Measurements from ENCODE around the gene PUS7. TPM values are rescaled to one million over a fixed set of nuclear protein-coding genes. Genes with fewer than 3 reads are reported as not detected.
"Not testable (repeated sequence)": the region's sequence is repeated elsewhere in the genome, so short reads cannot be mapped to it uniquely, and the experiment has no call there.

PUS7 gene
- total RNA-seq, 1 donor from 2014 or later: 5.3 TPM

- no peak for DNase-seq (ENCODE audit: low spot score)
Observed at GRCh38 chr7:105444342-105444987, 77.6 kb downstream of the PUS7 start.

GRCh38 chr7:105442214-105442613 lies 79.9 kb downstream of the PUS7 start:
- DNase-seq (ENCODE audit: low spot score): not testable (repeated sequence)

DNA sequence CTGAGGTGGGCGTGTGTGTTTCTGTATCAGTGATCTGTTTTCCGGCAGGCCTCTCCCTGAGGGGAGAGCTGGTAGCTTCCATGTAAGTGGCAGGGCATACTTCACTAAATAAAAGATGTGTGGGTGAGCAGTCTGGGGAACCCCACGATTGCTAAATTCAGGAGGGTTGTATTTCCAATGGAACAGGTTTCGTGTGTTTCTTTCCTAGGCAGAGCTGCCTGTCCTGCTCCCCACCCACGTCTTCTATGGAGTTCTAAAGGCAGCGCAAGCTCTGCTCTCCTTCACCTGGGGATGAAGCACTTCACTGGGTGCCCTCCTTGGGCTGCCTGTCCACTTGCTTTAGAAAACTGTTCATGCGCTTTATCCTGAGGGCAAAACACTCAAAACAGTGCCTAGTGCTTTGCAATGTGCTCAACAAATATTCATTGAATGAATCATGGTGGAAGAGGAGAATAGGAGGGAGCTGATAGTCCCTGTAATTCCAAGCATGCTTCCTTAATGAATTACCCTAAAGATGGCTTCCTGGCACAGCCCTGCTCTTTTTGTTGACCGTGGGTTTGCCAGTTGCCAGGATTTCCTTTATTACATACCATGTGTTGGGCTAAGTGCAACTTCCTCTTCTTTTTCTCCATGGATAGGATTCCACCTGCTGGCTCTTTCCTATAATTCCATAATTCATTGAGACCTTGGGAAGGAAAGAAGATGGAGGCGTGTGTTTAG lies 82.7 kb downstream of the PUS7 start:
- DNase-seq (ENCODE audit: low spot score): peak; percentile 17

DNA sequence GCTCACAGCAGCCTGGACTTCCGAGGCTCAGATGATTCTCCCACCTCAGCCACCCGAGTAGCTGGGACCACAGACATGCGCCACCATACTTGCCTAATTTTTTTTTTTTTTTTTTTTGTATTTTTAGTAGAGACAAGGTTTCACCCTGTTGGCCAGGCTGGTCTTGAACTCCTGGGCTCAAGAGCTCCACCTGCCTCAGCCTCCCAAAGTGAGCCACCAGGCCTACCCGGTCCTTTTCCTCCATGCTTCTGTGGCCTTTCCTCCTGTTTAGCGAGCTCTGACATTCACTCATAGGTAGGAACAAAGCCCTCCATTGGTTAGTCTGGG lies 83.3 kb downstream of the PUS7 start:
- DNase-seq (ENCODE audit: low spot score): no peak

DNA sequence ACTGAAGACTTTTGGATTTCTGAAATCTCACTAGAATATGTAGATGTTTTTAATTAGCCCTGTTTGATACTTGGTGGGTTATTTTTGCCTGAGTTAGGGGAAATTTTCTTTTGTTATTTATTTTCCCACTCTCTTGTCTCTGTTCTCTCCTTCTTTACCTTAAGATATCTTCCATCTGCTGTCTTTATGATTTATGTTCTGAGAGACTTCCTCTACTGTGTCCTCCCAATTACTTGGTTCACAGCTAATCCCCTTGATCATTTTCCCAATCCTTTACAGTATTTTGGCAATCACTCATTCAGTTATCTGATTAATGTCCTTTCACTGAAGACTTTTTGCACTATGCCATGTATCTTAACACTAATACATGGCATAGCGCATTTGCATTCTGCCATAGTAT lies 83.8 kb downstream of the PUS7 start:
- DNase-seq (ENCODE audit: low spot score): no peak

DNA sequence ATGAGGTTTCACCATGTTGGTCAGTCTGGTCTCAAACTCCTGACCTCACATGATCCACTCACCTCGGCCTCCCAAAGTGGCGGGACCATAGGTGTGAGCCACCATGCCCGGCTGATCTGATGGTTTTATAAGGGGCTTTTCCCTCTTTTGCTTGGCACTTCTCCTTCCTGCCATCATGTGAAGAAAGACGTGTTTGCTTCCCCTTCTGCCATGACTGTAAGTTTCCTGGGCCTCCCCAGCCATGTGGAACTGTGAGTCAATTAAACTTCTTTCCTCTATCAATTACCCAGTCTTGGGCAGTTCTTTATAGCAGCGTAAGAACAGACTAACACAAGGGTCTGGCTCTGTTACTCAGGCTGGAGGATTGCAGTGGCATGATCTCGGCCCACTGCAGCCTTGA lies 84.7 kb downstream of the PUS7 start:
- DNase-seq (ENCODE audit: low spot score): not testable (repeated sequence)

DNA sequence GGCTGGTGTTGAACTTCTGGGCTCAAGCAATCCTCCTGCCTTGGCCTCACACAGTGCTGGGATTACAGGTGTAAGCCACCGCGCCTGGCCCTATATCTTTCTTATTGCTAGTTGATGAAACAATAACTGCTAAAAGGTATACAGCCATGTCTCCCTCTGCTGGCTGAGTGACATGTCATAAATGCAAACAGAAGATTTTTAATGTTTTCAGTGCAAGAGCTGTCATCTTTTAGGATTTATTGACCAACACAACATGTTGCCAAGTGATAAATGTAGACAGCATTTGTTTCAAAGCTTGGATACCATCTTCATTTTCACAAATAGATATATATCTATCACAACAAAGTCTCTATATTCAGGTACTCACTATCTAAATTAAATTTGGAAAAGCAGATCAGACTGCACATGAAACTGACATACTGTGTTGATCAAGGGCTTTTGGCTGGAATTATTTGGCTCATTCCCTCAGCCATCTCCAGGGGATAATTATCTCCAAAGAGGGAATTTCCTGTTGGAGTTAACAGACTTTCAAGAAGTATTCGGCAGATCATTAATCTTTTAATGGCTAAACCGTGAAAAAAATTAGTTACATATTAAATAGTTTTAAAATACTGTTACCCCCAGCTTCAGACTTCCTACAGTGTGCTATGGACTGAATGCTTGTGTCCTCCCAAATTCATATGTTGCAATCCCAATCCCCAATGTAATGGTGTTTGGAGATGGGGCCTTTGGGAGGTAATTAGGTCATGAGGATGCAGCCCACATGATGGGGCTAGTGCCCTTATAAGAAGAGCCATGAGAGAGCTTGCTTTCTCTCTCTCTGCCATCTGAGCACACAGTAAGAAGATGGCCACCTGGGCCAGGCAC lies 92.1 kb downstream of the PUS7 start:
- DNase-seq (ENCODE audit: low spot score): peak; percentile 30

- no peak for DNase-seq (ENCODE audit: low spot score)
Observed at GRCh38 chr7:105426606-105427146, 95.4 kb downstream of the PUS7 start.

- DNase-seq (ENCODE audit: low spot score): no peak
Observed at GRCh38 chr7:105423987-105424386, 98.1 kb downstream of the PUS7 start.

- no peak for DNase-seq (ENCODE audit: low spot score)
Observed at GRCh38 chr7:105413887-105414437, 108.1 kb downstream of the PUS7 start.

DNA sequence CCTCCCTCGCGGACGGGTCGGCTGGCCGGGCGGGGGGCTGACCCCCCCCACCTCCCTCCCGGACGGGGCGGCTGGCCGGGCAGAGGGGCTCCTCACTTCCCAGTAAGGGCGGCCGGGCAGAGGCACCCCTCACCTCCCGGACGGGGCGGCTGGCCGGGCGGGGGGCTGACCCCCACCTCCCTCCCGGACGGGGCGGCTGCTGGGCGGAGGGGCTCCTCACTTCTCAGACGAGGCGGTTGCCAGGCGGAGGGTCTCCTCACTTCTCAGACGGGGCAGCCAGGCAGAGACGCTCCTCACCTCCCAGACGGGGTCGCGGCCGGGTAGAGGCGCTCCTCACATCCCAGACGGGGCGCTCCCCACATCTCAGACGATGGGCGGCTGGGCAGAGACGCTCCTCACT lies 111.3 kb downstream of the PUS7 start:
- not testable (repeated sequence) for DNase-seq (ENCODE audit: low spot score)

- DNase-seq (ENCODE audit: low spot score): not testable (repeated sequence)
Observed at GRCh38 chr7:105409775-105410174, 112.3 kb downstream of the PUS7 start.

DNA sequence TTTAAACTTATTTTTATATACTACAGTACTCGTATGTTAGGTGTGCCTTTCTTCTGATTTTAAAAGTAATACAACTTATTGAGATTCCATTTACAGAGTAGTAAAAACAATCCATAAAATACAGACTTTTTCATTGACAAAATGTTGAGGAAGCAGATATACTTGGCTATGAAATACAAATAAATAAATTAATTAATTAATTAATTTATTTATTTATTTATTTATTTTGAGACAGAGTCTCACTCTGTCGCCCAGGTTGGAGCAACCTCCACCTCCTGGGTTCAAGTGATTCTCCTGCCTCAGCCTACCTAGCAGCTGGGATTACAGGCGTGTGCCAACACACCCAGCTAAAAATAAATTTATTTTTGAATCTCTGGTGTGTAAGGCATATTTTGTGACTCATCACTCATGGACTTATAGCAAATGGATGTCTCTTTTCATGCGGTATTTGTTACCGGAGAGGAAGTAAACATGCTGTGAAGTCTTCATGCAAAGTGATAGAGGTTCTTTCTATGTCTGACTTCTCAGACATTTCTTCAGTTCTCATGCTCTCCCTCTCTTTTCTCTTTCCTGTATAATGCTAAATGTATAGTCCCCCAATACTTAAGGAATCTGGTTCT lies 113.2 kb downstream of the PUS7 start:
- DNase-seq (ENCODE audit: low spot score): no peak

Other genes starting within 250 kb of the PUS7 start
- 45.0 TPM for gene SRPK2, start 133.3 kb downstream of the PUS7 start, total RNA-seq
- 12.5 TPM for gene RINT1, start 9.9 kb upstream of the PUS7 start, total RNA-seq
- not detected for gene EFCAB10, start 59.2 kb upstream of the PUS7 start, total RNA-seq

Measured in mucosa of gallbladder (tissue), 1 donor.